Stimulated activated naive CD8-positive, alpha-beta T cell treated with anti-CD3 and anti-CD28 coated beads, Interleukin-15, Interleukin-2, amounts not matched to agents 100 U/mL and 50 U/mL, for 24 hours (primary cell): ENCODE measurements around the gene MAP3K19.
"Not testable (repeated sequence)": the region's sequence is repeated elsewhere in the genome, so short reads cannot be mapped to it uniquely, and the experiment has no call there.

ENCODE experiments used
- ATAC-seq: fragments of 150-1000 bp; cut with Tn5 transposase; one replicate; pipeline ENCODE4 v1.10.0; 2021
- DNase-seq: peaks from one replicate; pipeline ENCODE4 v3.0.0; 2021

Gene MAP3K19

GRCh38 chr2:134985061-134985460 lies 62.2 kb downstream of the MAP3K19 start:
- DNase-seq (no peak), ATAC-seq (no peak)

- DNase-seq = no peak
- no peak for ATAC-seq
Measured at GRCh38 chr2:134982603-134983002, 64.6 kb downstream of the MAP3K19 start.

GRCh38 chr2:134980639-134981038 lies 66.6 kb downstream of the MAP3K19 start:
- DNase-seq (no peak), ATAC-seq (no peak)

- DNase-seq (no peak), ATAC-seq (no peak)
Measured at GRCh38 chr2:134979221-134979620, 68.0 kb downstream of the MAP3K19 start.

- DNase-seq, ATAC-seq: not testable (repeated sequence)
Measured at GRCh38 chr2:134977104-134977503, 70.1 kb downstream of the MAP3K19 start.

GRCh38 chr2:134976074-134976702 lies 71.1 kb downstream of the MAP3K19 start:
- ATAC-seq = no peak
- no peak for DNase-seq

- ATAC-seq (no peak), DNase-seq (no peak)
Measured at GRCh38 chr2:134975281-134976009, 71.8 kb downstream of the MAP3K19 start.

- DNase-seq (no peak), ATAC-seq (peak; percentile 55)
Measured at GRCh38 chr2:134973241-134974138, 73.8 kb downstream of the MAP3K19 start.

- not testable (repeated sequence) for DNase-seq, ATAC-seq
Measured at GRCh38 chr2:134967166-134967565, 80.1 kb downstream of the MAP3K19 start.

GRCh38 chr2:134957477-134957876 lies 89.8 kb downstream of the MAP3K19 start:
- DNase-seq (no peak), ATAC-seq (no peak)

- no peak for ATAC-seq
Measured at GRCh38 chr2:134955744-134956143, 91.5 kb downstream of the MAP3K19 start.

GRCh38 chr2:134954065-134954464 lies 93.2 kb downstream of the MAP3K19 start:
- ATAC-seq = no peak
- DNase-seq = no peak

More at GRCh38 chr2:134955744-134956143, 91.5 kb downstream of the MAP3K19 start:
- no peak for DNase-seq

- no peak for DNase-seq
Measured at GRCh38 chr2:134952608-134953007, 94.6 kb downstream of the MAP3K19 start.

GRCh38 chr2:134950886-134951285 lies 96.4 kb downstream of the MAP3K19 start:
- DNase-seq = no peak
- ATAC-seq = no peak

More at GRCh38 chr2:134952608-134953007, 94.6 kb downstream of the MAP3K19 start:
- no peak for ATAC-seq

- peak; percentile 40 for ATAC-seq
Measured at GRCh38 chr2:134949981-134950708, 97.1 kb downstream of the MAP3K19 start.

GRCh38 chr2:134946073-134946472 lies 101.2 kb downstream of the MAP3K19 start:
- no peak for DNase-seq
- ATAC-seq = no peak

More at GRCh38 chr2:134949981-134950708, 97.1 kb downstream of the MAP3K19 start:
- DNase-seq = no peak

- ATAC-seq = no peak
Measured at GRCh38 chr2:134944975-134945374, 102.3 kb downstream of the MAP3K19 start.

GRCh38 chr2:134943540-134943939 lies 103.7 kb downstream of the MAP3K19 start:
- DNase-seq = no peak
- no peak for ATAC-seq

More at GRCh38 chr2:134944975-134945374, 102.3 kb downstream of the MAP3K19 start:
- DNase-seq = no peak

- ATAC-seq = no peak
Measured at GRCh38 chr2:134936691-134937090, 110.6 kb downstream of the MAP3K19 start.

GRCh38 chr2:134934641-134935040 lies 112.6 kb downstream of the MAP3K19 start:
- ATAC-seq (no peak), DNase-seq (no peak)

More at GRCh38 chr2:134936691-134937090, 110.6 kb downstream of the MAP3K19 start:
- DNase-seq = no peak

GRCh38 chr2:134934150-134934549 lies 113.1 kb downstream of the MAP3K19 start:
- ATAC-seq (no peak), DNase-seq (no peak)

- no peak for DNase-seq
- no peak for ATAC-seq
Measured at GRCh38 chr2:134933732-134934131, 113.5 kb downstream of the MAP3K19 start.
